H9 (cell line): ENCODE results near the gene LAMC2. TPM values are rescaled to one million over a fixed set of nuclear protein-coding genes. Genes with fewer than 3 reads are reported as not detected.

Experiments used
- DNase-seq: peaks from one replicate; pipeline ENCODE4 v3.0.0-alpha.2; 2017
- H2AFZ ChIP-seq: one replicate; pipeline ENCODE4 v1.6.1; 2013; ENCODE audit warnings: mild to moderate bottlenecking, low read length, control low read depth, moderate library complexity
- H2AK5ac ChIP-seq: 2 replicates; pipeline ENCODE4 v1.6.1; 2013; ENCODE audit warnings: low read length, control low read depth, mixed read lengths; ENCODE audit not compliant: insufficient read length
- H2BK120ac ChIP-seq: one replicate; pipeline ENCODE4 v1.6.1; 2013; ENCODE audit warnings: low read depth, mild to moderate bottlenecking, low read length, control low read depth, inconsistent platforms; ENCODE audit not compliant: poor library complexity, severe bottlenecking
- H2BK12ac ChIP-seq: 2 replicates; pipeline ENCODE4 v1.6.1; 2013; ENCODE audit warnings: low read length, control low read depth, mixed read lengths, low read depth; ENCODE audit not compliant: insufficient read length
- H2BK15ac ChIP-seq: 2 replicates; pipeline ENCODE4 v1.6.1; 2013; ENCODE audit warnings: low read depth, low read length, control low read depth
- H2BK20ac ChIP-seq: one replicate; pipeline ENCODE4 v1.6.1; 2013; ENCODE audit warnings: low read depth, mild to moderate bottlenecking, low read length, control low read depth, inconsistent platforms; ENCODE audit not compliant: poor library complexity, severe bottlenecking
- H2BK5ac ChIP-seq: 2 replicates; pipeline ENCODE4 v1.6.1; 2013; ENCODE audit warnings: low read length, control low read depth, mixed read lengths; ENCODE audit not compliant: insufficient read length
- H3K14ac ChIP-seq: 2 replicates; pipeline ENCODE4 v1.6.1; 2013; ENCODE audit warnings: low read length, control low read depth; ENCODE audit not compliant: insufficient read depth
- H3K18ac ChIP-seq: 2 replicates; pipeline ENCODE4 v1.6.1; 2013; ENCODE audit warnings: low read depth, mild to moderate bottlenecking, mixed read lengths, low read length, control low read depth; ENCODE audit not compliant: insufficient read length
- H3K23ac ChIP-seq: 2 replicates; pipeline ENCODE4 v1.6.1; 2013; ENCODE audit warnings: low read length, control low read depth, mixed read lengths, low read depth; ENCODE audit not compliant: insufficient read length
- H3K23me2 ChIP-seq: 2 replicates; pipeline ENCODE4 v1.6.1; 2013; ENCODE audit warnings: low read depth, mild to moderate bottlenecking, mixed read lengths, low read length, control low read depth; ENCODE audit not compliant: insufficient read length, poor library complexity, severe bottlenecking
- H3K27ac ChIP-seq: 2 replicates; pipeline ENCODE4 v1.5.1; 2013; ENCODE audit warnings: low read length, control low read depth, mixed read lengths, low read depth; ENCODE audit not compliant: insufficient read length
- H3K27me3 ChIP-seq: 2 replicates; pipeline ENCODE4 v1.6.1; 2013; ENCODE audit warnings: low read length, control low read depth, inconsistent platforms; ENCODE audit not compliant: insufficient read depth
- H3K4ac ChIP-seq: 2 replicates; pipeline ENCODE4 v1.6.1; 2013; ENCODE audit warnings: low read depth, mild to moderate bottlenecking, control low read depth, inconsistent platforms, low read length, moderate library complexity
- H3K4me1 ChIP-seq: 2 replicates; pipeline ENCODE4 v1.6.1; 2013; ENCODE audit warnings: low read length, control low read depth, inconsistent platforms; ENCODE audit not compliant: insufficient read depth
- H3K4me2 ChIP-seq: 2 replicates; pipeline ENCODE4 v1.6.1; 2013; ENCODE audit warnings: low read length, control low read depth, mixed read lengths; ENCODE audit not compliant: insufficient read length, insufficient read depth
- H3K56ac ChIP-seq: 2 replicates; pipeline ENCODE4 v1.6.1; 2013; ENCODE audit warnings: low read depth, mild to moderate bottlenecking, mixed read lengths, low read length, control low read depth; ENCODE audit not compliant: insufficient read length
- H3K79me1 ChIP-seq: 2 replicates; pipeline ENCODE4 v1.6.1; 2013; ENCODE audit warnings: low read depth, mild to moderate bottlenecking, moderate library complexity, low read length, control low read depth, inconsistent platforms; ENCODE audit not compliant: insufficient read depth, poor library complexity, severe bottlenecking
- H3K79me2 ChIP-seq: 2 replicates; pipeline ENCODE4 v1.6.1; 2013; ENCODE audit warnings: low read length, control low read depth, inconsistent platforms; ENCODE audit not compliant: insufficient read depth
- H3K9ac ChIP-seq: 2 replicates; pipeline ENCODE4 v1.6.1; 2013; ENCODE audit warnings: low read length, control low read depth, mixed read lengths; ENCODE audit not compliant: insufficient read length; ENCODE audit errors: extremely low read depth
- H3K9me3 ChIP-seq: one replicate; pipeline ENCODE4 v1.6.1; 2013; ENCODE audit warnings: low read depth, low read length, inconsistent platforms; ENCODE audit not compliant: control insufficient read depth
- H3T11ph ChIP-seq: one replicate; pipeline ENCODE4 v1.6.1; 2013; ENCODE audit warnings: mild to moderate bottlenecking, low read length, control low read depth, inconsistent platforms
- H4K20me1 ChIP-seq: one replicate; pipeline ENCODE4 v1.6.1; 2013; ENCODE audit not compliant: control insufficient read depth, insufficient read length, insufficient read depth
- H4K5ac ChIP-seq: 2 replicates; pipeline ENCODE4 v1.6.1; 2013; ENCODE audit warnings: low read depth, mild to moderate bottlenecking, mixed read lengths, low read length, control low read depth; ENCODE audit not compliant: insufficient read length
- H4K8ac ChIP-seq: replicated peaks from 2 replicates; pipeline ENCODE4 v1.6.1; 2013; ENCODE audit warnings: low read length, control low read depth, mixed read lengths, low read depth; ENCODE audit not compliant: insufficient read length
- H4K91ac ChIP-seq: 2 replicates; pipeline ENCODE4 v1.6.1; 2013; ENCODE audit warnings: low read depth, mild to moderate bottlenecking, moderate library complexity, mixed read lengths, low read length, control low read depth; ENCODE audit not compliant: insufficient read length
- H3K27ac Mint-ChIP-seq, 3 experiments: 2 replicates in 2 of 3; 3 replicates in 1 of 3; pipeline ENCODE4 v1.8.0; 2020 to 2021; ENCODE audit warnings: mixed read lengths in 3 of 3, mild to moderate bottlenecking in 1 of 3, moderate library complexity in 1 of 3
- H3K27me3 Mint-ChIP-seq: 2 replicates; pipeline ENCODE4 v1.8.0; 2021; ENCODE audit warnings: low read depth, mild to moderate bottlenecking, moderate library complexity, mixed read lengths
- H3K36me3 Mint-ChIP-seq, 3 experiments: 2 replicates in 2 of 3; 3 replicates in 1 of 3; pipeline ENCODE4 v1.8.0; 2020 to 2021; ENCODE audit warnings: low read depth in 3 of 3, mixed read lengths in 3 of 3; ENCODE audit not compliant: insufficient read depth in 1 of 3
- H3K4me1 Mint-ChIP-seq, 2 experiments: 2 replicates each; pipeline ENCODE4 v1.8.0; 2020; ENCODE audit warnings: mixed read lengths in 2 of 2
- H3K4me3 Mint-ChIP-seq, 2 experiments: 2 replicates in 1 of 2; 3 replicates in 1 of 2; pipeline ENCODE4 v1.8.0; 2020 to 2021; ENCODE audit warnings: mild to moderate bottlenecking in 2 of 2, mixed read lengths in 2 of 2, moderate library complexity in 1 of 2
- H3K9me3 Mint-ChIP-seq, 2 experiments: 2 replicates in 1 of 2; 3 replicates in 1 of 2; pipeline ENCODE4 v1.8.0; 2020; ENCODE audit warnings: mild to moderate bottlenecking in 2 of 2, mixed read lengths in 2 of 2, moderate library complexity in 1 of 2
- WGBS: extraction: QIAGEN DNeasy Blood & Tissue Kit; methylation state at CpG from one replicate; pipeline ENCODE4 v1.1.7; 2013; ENCODE audit warnings: missing lambda C conversion rate, low lambda C conversion rate, mixed read lengths; ENCODE audit not compliant: insufficient read length; ENCODE audit errors: extremely low coverage; 5-methylcytosine and 5-hydroxymethylcytosine counted together
- total RNA-seq: library from RNA; stranded (reverse); gene quantifications from 2 replicates; pipeline ENCODE4 v1.2.1, GENCODE V29; 2021
- TF ChIP-seq, protein P1 (sequence below): fragments of 200-600 bp; sonication (generic); conservative IDR thresholded peaks from 3 replicates; pipeline ENCODE4 v1.8.0; 2021; ENCODE audit warnings: antibody characterized with exemption, mild to moderate bottlenecking

Gene LAMC2
- total RNA-seq, 1 experiment from 2014 or later: 7.4 TPM

DNA sequence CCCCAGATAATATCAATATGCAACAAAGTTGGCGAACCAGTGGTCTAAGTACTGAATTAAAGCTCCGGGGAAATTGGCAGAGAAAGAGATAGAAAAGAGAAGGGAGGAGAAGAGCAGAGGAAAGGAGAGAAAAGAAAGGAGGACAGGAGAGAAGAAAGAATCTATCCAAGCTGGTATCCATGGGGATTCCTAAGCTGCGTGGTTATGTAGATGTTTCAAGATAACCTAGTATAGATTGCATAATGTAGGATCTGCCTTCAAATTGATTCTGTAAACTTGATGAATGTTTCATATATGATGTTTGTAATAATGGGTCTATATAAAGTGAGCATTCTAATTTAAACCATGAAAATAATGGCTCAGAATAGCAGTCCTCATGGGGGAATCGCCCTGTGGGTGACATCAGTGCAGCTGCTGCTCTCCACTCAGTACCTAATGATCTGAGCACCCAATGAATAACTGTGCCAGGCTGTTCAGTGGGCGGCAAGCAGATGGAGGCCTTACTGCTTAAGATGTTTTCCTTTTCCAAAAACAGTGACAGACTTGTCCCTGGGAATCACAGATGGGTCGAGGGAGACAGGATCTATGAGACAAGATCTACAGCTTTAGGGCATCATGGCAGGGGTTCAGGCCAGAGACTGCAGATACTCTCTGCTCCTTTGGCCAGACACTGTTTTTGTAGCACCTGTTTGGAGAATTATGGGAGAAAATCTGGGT is 78.0 kb downstream of the LAMC2 start:
- Histone ChIP-seq H2BK5ac (no peak overlapping the region), H3K27me3 (no peaks in the 10 kb centered on the region), H3K56ac (no peak overlapping the region), H4K20me1 (no peaks in the 10 kb centered on the region), H2BK120ac (no peak overlapping the region), H3K14ac (no peak overlapping the region), H3T11ph (no peak overlapping the region), H3K18ac (no peak overlapping the region), H2BK12ac (no peak overlapping the region), H4K8ac (no peak overlapping the region), H4K5ac (no peak overlapping the region), H3K9me3 (no peaks in the 10 kb centered on the region), H2BK20ac (no peak overlapping the region), H3K27ac (no peak overlapping the region), H2AK5ac (no peak overlapping the region), H4K91ac (no peak overlapping the region), H3K4ac (no peak overlapping the region), H2BK15ac (no peak overlapping the region), H3K4me1 (peaks cover 5% of the 10 kb centered on the region; the same call in 1 of the 2 replicates), H3K79me1 (no peaks in the 10 kb centered on the region), H3K4me2 (no peak overlapping the region), H3K79me2 (no peaks in the 10 kb centered on the region), H3K9ac (no peak overlapping the region), H2AFZ (no peak overlapping the region), H3K23me2 (no peaks in the 10 kb centered on the region), H3K23ac (no peak overlapping the region)
- Mint-ChIP-seq H3K27ac (no peak overlapping the region), H3K4me1 (peaks cover 18 to 19% of the 10 kb centered on the region in 2 experiments), H3K27me3 (no peaks in the 10 kb centered on the region), H3K4me3 (no peak overlapping the region), H3K36me3 (peaks cover 0 to 3% (median 2%) of the 10 kb centered on the region in 3 experiments; a peak in 1 of 7 replicates), H3K9me3 (no peaks in the 10 kb centered on the region)
- TF ChIP-seq, protein P1, sequence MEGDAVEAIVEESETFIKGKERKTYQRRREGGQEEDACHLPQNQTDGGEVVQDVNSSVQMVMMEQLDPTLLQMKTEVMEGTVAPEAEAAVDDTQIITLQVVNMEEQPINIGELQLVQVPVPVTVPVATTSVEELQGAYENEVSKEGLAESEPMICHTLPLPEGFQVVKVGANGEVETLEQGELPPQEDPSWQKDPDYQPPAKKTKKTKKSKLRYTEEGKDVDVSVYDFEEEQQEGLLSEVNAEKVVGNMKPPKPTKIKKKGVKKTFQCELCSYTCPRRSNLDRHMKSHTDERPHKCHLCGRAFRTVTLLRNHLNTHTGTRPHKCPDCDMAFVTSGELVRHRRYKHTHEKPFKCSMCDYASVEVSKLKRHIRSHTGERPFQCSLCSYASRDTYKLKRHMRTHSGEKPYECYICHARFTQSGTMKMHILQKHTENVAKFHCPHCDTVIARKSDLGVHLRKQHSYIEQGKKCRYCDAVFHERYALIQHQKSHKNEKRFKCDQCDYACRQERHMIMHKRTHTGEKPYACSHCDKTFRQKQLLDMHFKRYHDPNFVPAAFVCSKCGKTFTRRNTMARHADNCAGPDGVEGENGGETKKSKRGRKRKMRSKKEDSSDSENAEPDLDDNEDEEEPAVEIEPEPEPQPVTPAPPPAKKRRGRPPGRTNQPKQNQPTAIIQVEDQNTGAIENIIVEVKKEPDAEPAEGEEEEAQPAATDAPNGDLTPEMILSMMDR: no peak
- DNase-seq: no peak
- WGBS: no CpG with 5 or more reads among the region's 6 CpGs
